ENCODE measurements around the gene RPTOR.

Gene RPTOR

DNA sequence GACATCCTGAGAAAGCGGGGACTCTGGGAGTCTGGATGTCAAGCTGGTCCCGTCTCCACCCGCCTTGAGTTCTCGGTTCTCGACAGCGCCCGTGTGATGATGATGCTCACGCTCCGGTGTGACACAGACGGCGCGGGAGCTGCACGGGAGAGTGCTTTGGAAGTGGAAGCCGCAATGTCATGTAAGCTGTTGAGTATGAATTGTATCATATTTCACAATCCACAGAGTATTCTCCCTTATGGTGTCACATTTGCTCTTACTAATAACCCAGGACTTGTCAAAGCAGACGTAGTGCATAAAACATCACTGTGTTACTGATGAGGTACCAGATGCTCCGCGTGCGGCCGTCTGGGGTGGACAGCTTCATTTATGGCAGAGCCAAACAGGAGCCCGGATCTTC lies 229.5 kb downstream of the RPTOR start:
- TF ChIP-seq, protein P1, sequence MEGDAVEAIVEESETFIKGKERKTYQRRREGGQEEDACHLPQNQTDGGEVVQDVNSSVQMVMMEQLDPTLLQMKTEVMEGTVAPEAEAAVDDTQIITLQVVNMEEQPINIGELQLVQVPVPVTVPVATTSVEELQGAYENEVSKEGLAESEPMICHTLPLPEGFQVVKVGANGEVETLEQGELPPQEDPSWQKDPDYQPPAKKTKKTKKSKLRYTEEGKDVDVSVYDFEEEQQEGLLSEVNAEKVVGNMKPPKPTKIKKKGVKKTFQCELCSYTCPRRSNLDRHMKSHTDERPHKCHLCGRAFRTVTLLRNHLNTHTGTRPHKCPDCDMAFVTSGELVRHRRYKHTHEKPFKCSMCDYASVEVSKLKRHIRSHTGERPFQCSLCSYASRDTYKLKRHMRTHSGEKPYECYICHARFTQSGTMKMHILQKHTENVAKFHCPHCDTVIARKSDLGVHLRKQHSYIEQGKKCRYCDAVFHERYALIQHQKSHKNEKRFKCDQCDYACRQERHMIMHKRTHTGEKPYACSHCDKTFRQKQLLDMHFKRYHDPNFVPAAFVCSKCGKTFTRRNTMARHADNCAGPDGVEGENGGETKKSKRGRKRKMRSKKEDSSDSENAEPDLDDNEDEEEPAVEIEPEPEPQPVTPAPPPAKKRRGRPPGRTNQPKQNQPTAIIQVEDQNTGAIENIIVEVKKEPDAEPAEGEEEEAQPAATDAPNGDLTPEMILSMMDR (IDR thresholded peaks at IDR 0.05): no peak
- Histone ChIP-seq H3K9me3 (ENCODE audit: control insufficient read depth, low read length) (no peaks in the 10 kb centered on the region), H3K9ac (no peak overlapping the region), H3K27me3 (ENCODE audit: control insufficient read depth, insufficient read depth, low read length) (no peaks in the 10 kb centered on the region), H3K36me3 (ENCODE audit: control insufficient read depth, insufficient read depth, low read length) (no peaks in the 10 kb centered on the region), H3K4me1 (no peaks in the 10 kb centered on the region), H3K27ac (no peak overlapping the region), H3K4me3 (ENCODE audit: low read depth, low read length) (no peak overlapping the region), H3K79me2 (peaks cover 4% of the 10 kb centered on the region), H3K4me2 (ENCODE audit: low read length) (no peak overlapping the region), H2AFZ (no peak overlapping the region)

DNA sequence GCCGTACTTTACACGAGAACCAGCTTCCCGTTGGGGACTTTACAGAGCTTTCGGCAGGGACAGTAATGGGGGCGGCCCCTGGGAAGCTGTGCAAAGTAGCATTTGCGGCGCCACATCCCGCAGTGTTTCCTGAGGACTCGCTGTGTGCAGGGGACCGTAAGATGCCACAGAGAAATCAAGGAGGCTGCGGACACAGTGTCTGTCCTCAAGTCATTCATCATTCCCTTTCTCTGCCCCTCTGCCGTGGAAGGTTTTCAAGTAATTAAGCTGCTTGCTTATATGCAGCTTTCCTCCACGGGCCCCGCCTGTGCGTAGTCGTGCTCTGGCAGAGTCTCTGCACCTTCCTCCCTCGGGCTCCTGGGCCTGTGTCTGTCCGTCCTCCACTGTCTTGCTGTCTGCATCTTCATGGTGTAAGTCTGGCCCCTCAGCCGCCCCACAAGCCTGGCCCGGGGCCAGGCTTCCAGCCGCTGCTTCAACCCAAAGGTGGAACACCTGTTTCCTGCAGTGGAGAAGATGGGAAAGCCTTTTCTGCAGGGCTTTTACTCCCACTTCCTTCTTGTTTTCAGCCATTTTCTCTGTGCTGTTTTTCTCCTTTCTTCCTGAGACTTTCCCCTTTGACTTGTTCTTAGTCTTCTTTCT lies 230.1 kb downstream of the RPTOR start:
- no peaks in the 10 kb centered on the region for H3K4me1 ChIP-seq
- no peak overlapping the region for H3K9ac ChIP-seq
- H3K27me3 ChIP-seq (ENCODE audit: control insufficient read depth, insufficient read depth, low read length): no peaks in the 10 kb centered on the region
- H3K4me3 ChIP-seq (ENCODE audit: low read depth, low read length): no peak overlapping the region
- H3K4me2 ChIP-seq (ENCODE audit: low read length): no peak overlapping the region
- no peaks in the 10 kb centered on the region for H3K9me3 ChIP-seq (ENCODE audit: control insufficient read depth, low read length)
- H3K36me3 ChIP-seq (ENCODE audit: control insufficient read depth, insufficient read depth, low read length): no peaks in the 10 kb centered on the region
- H3K27ac ChIP-seq: no peak overlapping the region
- TF ChIP-seq, protein P1 (IDR thresholded peaks at IDR 0.05): no peak
- no peak overlapping the region for H2AFZ ChIP-seq
- H3K79me2 ChIP-seq: peaks cover 4% of the 10 kb centered on the region

DNA sequence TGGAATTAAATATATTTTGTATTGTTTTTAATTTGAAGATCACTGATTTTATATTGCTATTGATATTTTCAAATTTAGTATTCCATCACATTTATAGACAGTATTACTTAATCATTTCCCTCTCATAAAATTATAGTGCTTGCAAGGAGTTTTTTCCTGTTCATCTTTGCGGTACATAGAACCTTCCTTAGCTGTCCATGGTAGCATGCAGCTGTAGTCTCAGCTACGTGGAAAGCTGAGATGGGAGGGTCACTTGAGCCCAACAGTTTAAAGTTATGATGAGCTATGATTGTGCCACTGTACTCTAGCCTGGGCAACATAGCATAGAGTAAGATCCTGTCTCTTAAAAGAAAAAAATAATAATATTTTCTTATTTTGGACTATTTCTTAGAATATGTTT lies 231.2 kb downstream of the RPTOR start:
- no peaks in the 10 kb centered on the region for H3K9me3 ChIP-seq (ENCODE audit: control insufficient read depth, low read length)
- H3K4me2 ChIP-seq (ENCODE audit: low read length): no peak overlapping the region
- no peak overlapping the region for H3K4me3 ChIP-seq (ENCODE audit: low read depth, low read length)
- H3K27me3 ChIP-seq (ENCODE audit: control insufficient read depth, insufficient read depth, low read length): no peaks in the 10 kb centered on the region
- H2AFZ ChIP-seq: no peak overlapping the region
- H3K36me3 ChIP-seq (ENCODE audit: control insufficient read depth, insufficient read depth, low read length): no peaks in the 10 kb centered on the region
- no peaks in the 10 kb centered on the region for H3K4me1 ChIP-seq
- H3K27ac ChIP-seq: no peak overlapping the region
- peaks cover 7% of the 10 kb centered on the region for H3K79me2 ChIP-seq
- no peak overlapping the region for H3K9ac ChIP-seq
- TF ChIP-seq, protein P1 (IDR thresholded peaks at IDR 0.05): no peak

DNA sequence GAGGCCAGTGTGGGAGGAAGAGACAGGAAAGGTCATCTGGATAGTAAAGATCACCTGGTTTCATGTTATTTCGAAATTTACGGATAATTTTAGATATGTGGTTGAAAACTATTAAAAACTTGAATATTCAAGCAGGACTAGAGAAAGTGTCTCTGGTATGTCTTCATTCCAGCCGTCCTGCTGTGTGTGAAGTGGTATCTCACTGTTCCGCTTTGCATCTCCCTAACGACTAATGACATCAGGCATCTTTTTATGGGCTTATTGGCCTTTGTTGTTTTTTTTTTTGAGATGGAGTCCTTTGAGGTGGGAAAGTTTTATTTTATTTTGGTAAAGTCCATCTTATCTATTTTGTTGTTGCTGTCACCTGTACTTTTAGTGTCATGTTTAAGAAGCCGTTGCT lies 232.6 kb downstream of the RPTOR start:
- Histone ChIP-seq H3K27me3 (ENCODE audit: control insufficient read depth, insufficient read depth, low read length) (no peaks in the 10 kb centered on the region), H2AFZ (no peak overlapping the region), H3K9me3 (ENCODE audit: control insufficient read depth, low read length) (no peaks in the 10 kb centered on the region), H3K4me2 (ENCODE audit: low read length) (no peak overlapping the region), H3K36me3 (ENCODE audit: control insufficient read depth, insufficient read depth, low read length) (no peaks in the 10 kb centered on the region), H3K27ac (no peak overlapping the region), H3K4me3 (ENCODE audit: low read depth, low read length) (no peak overlapping the region), H3K9ac (no peak overlapping the region), H3K79me2 (peaks cover 5% of the 10 kb centered on the region), H3K4me1 (no peaks in the 10 kb centered on the region)
- TF ChIP-seq, protein P1 (IDR thresholded peaks at IDR 0.05): no peak

DNA sequence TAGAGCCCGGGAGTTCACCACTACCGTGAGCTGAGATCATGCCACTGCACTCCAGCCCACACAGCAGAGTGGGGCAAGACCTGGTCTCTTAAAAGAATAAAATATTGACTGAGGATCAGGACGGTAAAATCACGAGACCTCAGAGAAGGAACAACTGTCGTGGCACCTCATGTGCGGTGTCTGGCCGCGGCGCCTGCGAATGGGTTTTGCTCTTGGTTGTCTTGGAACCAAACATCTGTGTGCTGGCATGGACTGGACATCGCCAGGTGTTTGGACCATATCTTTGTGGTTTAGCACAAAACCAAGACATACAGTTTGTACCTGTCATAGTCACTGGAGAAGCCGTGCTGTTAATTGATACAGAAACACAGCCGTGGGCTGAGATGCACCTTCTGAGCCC lies 234.1 kb downstream of the RPTOR start:
- H3K4me2 ChIP-seq (ENCODE audit: low read length): no peak overlapping the region
- no peak overlapping the region for H3K9ac ChIP-seq
- TF ChIP-seq, protein P1 (IDR thresholded peaks at IDR 0.05): no peak
- no peak overlapping the region for H3K27ac ChIP-seq
- H3K9me3 ChIP-seq (ENCODE audit: control insufficient read depth, low read length): no peaks in the 10 kb centered on the region
- H3K4me3 ChIP-seq (ENCODE audit: low read depth, low read length): no peak overlapping the region
- no peak overlapping the region for H2AFZ ChIP-seq
- H3K79me2 ChIP-seq: peaks cover 5% of the 10 kb centered on the region
- H3K4me1 ChIP-seq: no peaks in the 10 kb centered on the region
- no peaks in the 10 kb centered on the region for H3K36me3 ChIP-seq (ENCODE audit: control insufficient read depth, insufficient read depth, low read length)
- H3K27me3 ChIP-seq (ENCODE audit: control insufficient read depth, insufficient read depth, low read length): no peaks in the 10 kb centered on the region

Data from parathyroid adenoma (tissue), 2 donors.